GM18873 (cell line): Measurements from ENCODE around the gene ZNF761.
"Not testable (repeated sequence)": the region's sequence is repeated elsewhere in the genome, so short reads cannot be mapped to it uniquely, and the experiment has no call there.

Source experiments
- ATAC-seq: cut with Tn5 transposase; IDR thresholded peaks from one replicate; pipeline ENCODE4 v1.9.1; 2021; ENCODE audit warnings: mild to moderate bottlenecking, moderate library complexity, moderate number of reproducible peaks; ENCODE audit not compliant: unreplicated experiment, low FRiP score

Gene ZNF761

GRCh38 chr19:53455828-53456227, 24.0 kb downstream of the ZNF761 start:
- no peak for ATAC-seq

DNA sequence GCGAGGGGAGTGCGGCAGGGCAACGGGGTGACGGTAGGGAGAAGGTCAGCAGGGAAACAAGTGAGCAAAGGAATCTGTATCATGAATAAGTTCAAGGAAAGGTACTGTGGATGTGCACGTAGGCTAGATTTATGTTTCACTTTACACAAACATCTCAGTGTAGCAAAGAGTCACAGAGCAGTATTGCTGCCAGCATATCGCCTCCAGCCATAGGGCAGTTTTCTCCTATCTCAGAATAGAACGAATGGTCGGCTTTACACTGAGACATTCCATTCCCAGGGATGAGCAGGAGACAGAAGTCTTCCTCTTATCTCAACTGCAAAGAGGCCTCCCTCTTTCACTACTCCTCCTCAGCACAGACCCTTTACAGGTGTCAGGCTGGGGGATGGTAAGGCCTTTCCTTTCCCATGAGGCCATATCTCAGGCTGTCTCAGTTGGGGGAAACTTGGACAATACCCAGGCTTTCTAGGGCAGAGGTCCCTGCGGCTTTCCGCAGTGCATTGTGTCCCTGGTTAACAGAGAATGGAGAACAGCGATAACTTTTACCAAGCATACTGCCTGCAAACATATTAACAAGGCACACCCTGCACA, 28.4 kb downstream of the ZNF761 start:
- not testable (repeated sequence) for ATAC-seq

DNA sequence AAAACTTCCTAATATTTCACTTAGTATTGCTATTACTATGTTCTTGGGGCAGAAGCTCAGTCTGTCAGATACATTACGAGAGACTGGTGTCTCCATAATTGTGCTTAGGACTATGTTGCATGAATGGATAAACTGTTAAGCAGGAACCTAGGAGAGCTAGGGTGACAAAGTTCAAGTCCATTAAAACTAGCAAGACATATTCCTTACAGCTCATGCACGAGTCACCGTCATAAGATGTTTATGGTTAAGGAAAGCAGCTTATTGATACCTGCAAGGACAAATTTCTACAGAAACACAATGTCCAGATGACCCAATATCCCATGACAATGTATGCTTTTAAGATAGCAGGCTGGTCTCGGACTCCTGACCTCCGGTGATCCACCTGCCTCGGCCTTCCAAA, 30.1 kb downstream of the ZNF761 start:
- no peak for ATAC-seq

GRCh38 chr19:53462861-53463260, 31.1 kb downstream of the ZNF761 start:
- ATAC-seq: no peak

DNA sequence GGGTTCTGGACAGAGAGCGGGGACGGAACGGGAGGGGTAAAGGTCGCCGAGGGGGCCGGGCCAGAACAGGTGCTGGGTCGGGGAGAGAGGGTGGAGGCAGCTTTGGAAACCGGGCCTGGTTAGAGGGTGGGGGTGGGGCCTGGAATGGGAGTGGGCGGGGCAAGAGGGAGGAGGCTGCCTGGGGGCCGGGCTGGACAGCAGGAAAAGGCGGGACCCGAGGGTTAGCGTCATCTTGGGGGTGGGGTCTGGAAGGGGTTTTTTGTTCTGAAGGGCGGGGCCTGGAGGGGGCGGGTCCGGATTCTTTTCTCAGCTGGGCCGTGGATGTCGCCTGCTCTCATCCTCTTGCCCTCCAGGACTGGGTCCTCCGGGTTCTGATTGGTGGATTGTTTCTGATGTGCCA, 31.5 kb downstream of the ZNF761 start:
- no peak for ATAC-seq

DNA sequence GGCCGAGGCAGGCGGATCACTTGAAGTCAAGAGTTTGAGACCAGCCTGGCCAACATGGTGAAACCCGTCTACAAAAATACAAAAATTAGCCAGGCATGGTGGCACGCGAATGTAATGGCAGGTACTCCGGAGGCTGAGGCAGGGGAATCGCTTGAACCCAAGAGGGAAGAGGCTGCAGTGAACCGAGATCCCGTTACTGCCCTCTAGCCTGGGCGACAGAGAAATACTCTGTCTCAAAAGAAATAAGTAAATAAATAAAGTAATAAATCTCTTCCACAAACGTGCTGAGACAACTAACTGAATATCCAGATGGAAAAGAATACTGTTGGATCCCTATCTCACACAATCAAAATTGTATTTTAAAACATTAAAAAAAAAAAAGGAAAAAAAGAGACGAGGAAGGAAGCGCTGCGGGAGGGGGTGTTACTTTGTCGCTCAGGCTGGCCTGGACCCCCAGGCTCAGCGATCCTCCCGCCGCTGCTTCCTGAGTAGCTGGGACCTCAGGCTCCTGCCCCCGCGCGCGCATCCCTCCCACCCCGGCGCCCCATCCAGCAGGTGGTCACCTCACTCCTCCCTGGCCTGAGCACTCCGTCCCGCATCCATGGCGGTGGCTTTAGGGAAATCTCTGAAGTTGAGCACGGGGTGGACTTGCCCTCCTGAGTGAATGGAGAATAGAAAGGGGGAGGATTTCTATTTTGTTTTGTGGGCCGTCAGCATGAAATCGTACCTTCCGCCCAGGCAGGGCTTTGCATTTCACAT, 35.1 kb downstream of the ZNF761 start:
- ATAC-seq: no peak

- no peak for ATAC-seq
These were observed 35.9 kb downstream of the ZNF761 start, which contains the start of gene ZNF813 for GRCh38 chr19:53467485-53468262. Gene ZNF813 (plus strand): TSS chr19:53467733. CDS start chr19:53483823, 16,090 bp downstream.

- not testable (repeated sequence) for ATAC-seq
These were observed 36.8 kb downstream of the ZNF761 start for GRCh38 chr19:53468628-53469027.

DNA sequence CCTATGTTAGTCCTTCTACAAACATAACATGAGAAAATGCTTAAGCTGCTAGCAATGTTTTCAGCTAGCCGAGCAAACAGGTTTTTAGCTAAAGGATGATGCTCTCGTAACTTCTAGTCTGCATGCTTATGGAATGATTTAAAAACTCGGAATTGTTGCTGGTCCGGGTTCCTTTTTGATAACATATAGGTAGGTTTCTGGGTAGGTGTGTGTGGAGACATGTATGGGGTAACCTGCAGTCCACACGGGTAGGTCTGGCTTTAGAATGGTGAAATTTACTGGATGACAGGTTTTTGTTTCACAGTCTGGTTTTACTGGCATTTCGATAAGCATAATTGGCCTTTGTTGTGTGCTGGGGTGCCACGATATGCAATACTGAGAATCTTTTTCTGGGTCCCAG, 40.1 kb downstream of the ZNF761 start:
- no peak for ATAC-seq

GRCh38 chr19:53474832-53475231, 43.0 kb downstream of the ZNF761 start:
- not testable (repeated sequence) for ATAC-seq

- ATAC-seq: not testable (repeated sequence)
These were observed 43.7 kb downstream of the ZNF761 start for GRCh38 chr19:53475470-53475869.

DNA sequence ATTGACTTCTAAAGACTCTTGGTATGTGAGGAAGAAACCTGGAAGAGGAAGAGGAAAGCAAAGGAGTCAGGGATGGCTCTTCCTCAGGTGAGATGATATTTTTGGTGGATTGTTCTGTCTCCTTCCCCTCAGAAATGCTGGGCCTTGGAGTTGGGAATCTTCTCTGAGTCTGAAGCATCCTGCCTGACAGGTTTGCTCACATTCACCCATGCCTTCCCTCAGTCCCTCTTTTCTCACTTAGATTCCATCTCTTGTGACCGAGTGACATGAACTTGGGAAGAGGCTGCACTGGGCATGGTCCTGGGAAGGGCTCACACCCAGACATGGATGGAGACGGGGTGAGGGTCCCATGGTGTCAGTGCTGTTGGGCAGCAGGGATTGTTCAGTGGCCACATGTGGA, 52.0 kb downstream of the ZNF761 start:
- not testable (repeated sequence) for ATAC-seq

- no peak for ATAC-seq
These were observed 53.5 kb downstream of the ZNF761 start for GRCh38 chr19:53485046-53486004.

- ATAC-seq: no peak
These were observed 60.4 kb downstream of the ZNF761 start for GRCh38 chr19:53492153-53492552.

DNA sequence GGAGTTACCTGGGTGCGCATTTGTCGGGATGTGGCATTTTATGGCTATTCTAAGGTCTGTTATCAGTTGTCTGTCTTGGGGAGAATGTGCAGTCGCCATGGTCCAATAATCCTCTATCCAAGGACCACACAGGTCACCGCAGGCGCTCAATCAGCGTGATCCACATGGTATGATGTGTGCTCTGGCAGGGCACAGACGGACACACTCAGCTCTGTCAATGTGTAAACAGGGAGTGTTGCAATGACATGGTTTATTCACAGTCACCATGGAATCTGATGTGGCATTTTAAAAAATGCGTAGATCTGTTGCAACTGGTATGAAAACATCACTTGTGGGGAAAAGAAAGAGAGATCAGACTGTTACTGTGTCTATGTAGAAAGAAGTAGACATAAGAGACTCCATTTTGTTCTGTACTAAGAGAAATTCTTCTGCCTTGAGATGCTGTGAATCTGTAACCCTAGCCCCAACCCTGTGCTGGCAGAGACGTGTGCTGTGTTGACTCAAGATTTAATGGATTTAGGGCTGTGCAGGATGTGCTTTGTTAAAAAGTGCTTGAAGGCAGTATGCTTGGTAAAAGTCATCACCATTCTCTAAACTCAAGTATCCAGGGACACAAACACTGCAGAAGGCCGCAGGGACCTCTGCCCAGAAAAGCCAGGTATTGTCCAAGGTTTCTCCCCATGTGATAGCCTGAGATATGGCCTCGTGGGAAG, 65.7 kb downstream of the ZNF761 start:
- not testable (repeated sequence) for ATAC-seq

DNA sequence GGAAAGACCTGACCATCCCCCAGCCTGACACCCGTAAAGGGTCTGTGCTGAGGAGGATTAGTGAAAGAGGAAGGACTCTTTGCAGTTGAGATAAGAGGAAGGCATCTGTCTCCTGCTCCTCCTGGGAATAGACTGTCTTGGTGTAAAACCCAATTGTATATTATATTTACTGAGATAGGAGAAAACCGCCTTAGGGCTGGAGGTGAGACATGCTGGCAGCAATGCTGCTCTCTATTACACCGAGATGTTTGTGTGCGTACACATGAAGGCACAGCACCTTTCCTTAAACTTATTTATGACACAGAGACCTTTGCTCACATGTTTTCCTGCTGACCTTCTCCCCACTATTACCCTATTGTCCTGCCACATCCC, 66.2 kb downstream of the ZNF761 start:
- not testable (repeated sequence) for ATAC-seq

DNA sequence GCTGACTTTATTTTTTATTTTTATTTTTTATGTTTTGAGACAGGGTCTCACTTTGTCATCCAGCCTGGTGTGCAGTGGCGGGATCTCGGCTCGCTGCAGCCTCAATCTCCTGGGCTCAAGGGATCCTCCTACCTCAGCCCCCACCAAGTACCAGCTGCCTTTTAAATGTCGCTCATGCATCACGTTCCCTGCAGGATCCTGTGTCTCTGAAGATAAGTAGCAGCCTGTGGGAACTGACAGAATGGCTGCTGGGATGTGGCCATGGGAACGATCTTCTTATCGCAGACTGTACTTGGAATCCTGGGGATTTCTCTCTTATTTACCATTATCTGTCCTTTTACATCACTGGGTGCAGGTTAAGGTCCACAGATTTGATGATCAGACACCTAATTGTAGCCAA, 71.4 kb downstream of the ZNF761 start:
- ATAC-seq: not testable (repeated sequence)

DNA sequence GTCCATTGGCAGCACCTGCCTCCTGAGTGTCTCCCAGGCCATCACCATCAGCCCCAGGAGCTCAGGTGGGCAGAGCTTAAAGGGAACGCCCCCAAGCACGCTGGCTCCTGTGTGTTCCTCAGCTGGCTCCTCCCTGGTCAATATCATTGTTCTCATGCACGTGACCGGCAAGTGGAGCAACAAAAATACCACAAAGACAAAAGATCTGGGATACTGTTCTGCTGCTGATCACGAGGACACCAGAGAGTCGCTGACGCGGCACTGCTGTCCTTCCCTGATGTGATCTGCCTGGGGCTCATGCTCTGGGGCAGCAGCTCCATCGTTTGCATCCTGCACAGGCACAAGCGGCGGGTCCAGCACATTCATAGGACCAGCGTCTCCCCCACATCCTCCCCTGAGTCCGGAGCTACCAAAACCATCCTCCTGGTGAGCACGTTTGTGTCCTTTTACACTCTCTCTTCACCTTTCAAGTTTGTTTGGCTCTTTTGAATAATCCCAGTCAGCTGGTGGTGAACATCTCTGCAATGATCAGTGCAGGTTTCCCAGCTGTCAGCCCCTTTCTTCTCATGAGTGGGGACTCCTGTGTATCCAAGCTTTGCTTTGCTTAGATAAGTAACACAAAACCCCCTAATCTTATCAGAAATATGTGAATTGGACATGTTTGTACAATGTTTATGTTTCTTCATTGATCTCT, 72.0 kb downstream of the ZNF761 start:
- ATAC-seq: not testable (repeated sequence)

DNA sequence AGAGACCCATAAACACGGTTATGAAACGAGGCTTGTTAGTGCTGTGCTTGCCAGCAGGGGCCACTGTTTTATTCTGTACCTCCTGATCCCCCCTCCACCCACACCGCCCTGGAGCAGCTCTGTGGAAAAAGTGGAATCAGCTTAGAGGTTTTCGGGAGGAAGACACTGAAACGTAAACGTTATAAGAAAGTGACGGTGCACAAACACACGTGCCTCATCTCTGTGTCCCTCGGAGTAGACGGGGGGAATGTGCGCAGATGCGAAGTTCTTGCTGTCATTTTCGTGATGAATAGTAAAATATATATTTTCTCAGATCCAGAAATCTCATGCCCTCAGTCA, 72.5 kb downstream of the ZNF761 start:
- ATAC-seq: not testable (repeated sequence)
